DND-41 (cell line): ENCODE data around the gene OXER1.

Experiments used
- ATAC-seq: fragments of 200-7000 bp; cut with Tn5 transposase; 3 replicates; pipeline ENCODE4 v1.9.1; 2021; ENCODE audit warnings: low read depth; ENCODE audit not compliant: insufficient read depth
- DNase-seq: peaks from one replicate; pipeline ENCODE4 v3.0.0-alpha.2; 2020
- H2AFZ ChIP-seq: 2 replicates; pipeline ENCODE4 v1.6.0; 2012; ENCODE audit warnings: low read depth, low read length
- H3K27ac ChIP-seq: 2 replicates; pipeline ENCODE4 v1.5.1; 2012; ENCODE audit warnings: low read length, inconsistent platforms
- H3K27me3 ChIP-seq: fragments of 200-600 bp; sonication (generic); 2 replicates; pipeline ENCODE4 v1.6.0; 2012; ENCODE audit warnings: low read length, mild to moderate bottlenecking, inconsistent platforms; ENCODE audit not compliant: insufficient read depth, poor library complexity
- H3K36me3 ChIP-seq: 2 replicates; pipeline ENCODE4 v1.5.1; 2012; ENCODE audit warnings: low read length, inconsistent platforms; ENCODE audit not compliant: insufficient read depth
- H3K4me1 ChIP-seq: 2 replicates; pipeline ENCODE4 v1.5.1; 2012; ENCODE audit warnings: mild to moderate bottlenecking, low read length; ENCODE audit not compliant: insufficient read depth
- H3K4me2 ChIP-seq: 2 replicates; pipeline ENCODE4 v1.6.0; 2012; ENCODE audit warnings: mild to moderate bottlenecking, moderate library complexity, low read length, inconsistent platforms; ENCODE audit not compliant: insufficient read depth
- H3K4me3 ChIP-seq, 2 experiments: fragments of 200-600 bp in 1 of 2; shearing (Covaris generic) in 1 of 2; 2 replicates each; pipeline ENCODE4 v1.5.1; 2012 to 2016; ENCODE audit warnings: inconsistent platforms in 2 of 2, low read length in 2 of 2, mild to moderate bottlenecking in 2 of 2, low read depth in 1 of 2, moderate library complexity in 1 of 2
- H3K79me2 ChIP-seq: 2 replicates; pipeline ENCODE4 v1.6.0; 2012; ENCODE audit warnings: low read length, inconsistent platforms; ENCODE audit not compliant: insufficient read depth
- H3K9ac ChIP-seq: 2 replicates; pipeline ENCODE4 v1.6.0; 2012; ENCODE audit warnings: low read depth, mild to moderate bottlenecking, inconsistent platforms, low read length, moderate library complexity
- H3K9me3 ChIP-seq: 2 replicates; pipeline ENCODE4 v1.5.1; 2012; ENCODE audit warnings: low read length, moderate library complexity, mild to moderate bottlenecking, inconsistent platforms; ENCODE audit not compliant: insufficient read depth, severe bottlenecking
- H4K20me1 ChIP-seq: 2 replicates; pipeline ENCODE4 v1.6.0; 2012; ENCODE audit warnings: low read length; ENCODE audit not compliant: insufficient read depth
- CTCF ChIP-seq: IDR thresholded peaks from 2 replicates; pipeline ENCODE4 v1.5.1; 2012; ENCODE audit warnings: borderline replicate concordance, low read length, moderate library complexity, mild to moderate bottlenecking; ENCODE audit not compliant: poor library complexity, severe bottlenecking; ENCODE audit errors: extremely low read depth
- EZH2 ChIP-seq: IDR thresholded peaks from 3 replicates; pipeline ENCODE4 v1.6.1; 2012; ENCODE audit warnings: borderline replicate concordance, low read depth, mild to moderate bottlenecking, moderate library complexity, low read length, inconsistent platforms; ENCODE audit not compliant: severe bottlenecking

The OXER1 gene

GRCh38 chr2:42777883-42778805 lies 14.2 kb upstream of the OXER1 start:
- no peaks in the 10 kb centered on the region for H3K27me3 ChIP-seq
- no peaks in the 10 kb centered on the region for H3K4me1 ChIP-seq
- H2AFZ ChIP-seq: no peak overlapping the region
- H3K27ac ChIP-seq: no peak overlapping the region
- H3K4me2 ChIP-seq: no peak overlapping the region
- no peaks in the 10 kb centered on the region for H3K36me3 ChIP-seq
- no peaks in the 10 kb centered on the region for H3K79me2 ChIP-seq
- no peak for DNase-seq
- H3K9ac ChIP-seq: no peak overlapping the region
- no peaks in the 10 kb centered on the region for H4K20me1 ChIP-seq
- no peak for ATAC-seq
- no peak for TF ChIP-seq EZH2
- no peak overlapping the region for H3K4me3 ChIP-seq
- H3K9me3 ChIP-seq: peaks cover 12% of the 10 kb centered on the region

DNA sequence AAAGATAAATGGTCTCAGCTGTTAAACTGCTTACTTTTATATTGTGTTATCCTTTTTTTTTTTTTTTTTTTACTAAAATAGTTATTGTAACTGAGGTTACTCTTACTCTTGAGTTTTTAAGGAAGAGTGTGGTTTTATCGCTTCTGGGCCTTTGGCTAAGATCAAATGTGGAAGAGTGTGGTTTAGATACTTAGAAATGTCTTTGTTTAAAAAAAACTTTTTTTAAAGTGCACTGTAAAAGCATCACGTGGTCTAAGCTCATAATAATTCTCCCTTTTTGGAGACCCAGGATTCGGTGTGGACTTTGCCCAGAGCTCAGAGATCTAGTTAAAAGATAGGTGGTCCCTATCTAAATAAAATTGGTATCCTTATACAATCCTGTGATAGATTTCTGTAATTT lies 11.9 kb upstream of the OXER1 start:
- Histone ChIP-seq H2AFZ (no peak overlapping the region), H3K4me3 (no peak overlapping the region), H3K4me2 (no peak overlapping the region), H3K27me3 (no peaks in the 10 kb centered on the region), H3K36me3 (no peaks in the 10 kb centered on the region), H3K9me3 (peaks cover 8% of the 10 kb centered on the region), H3K27ac (no peak overlapping the region), H3K4me1 (no peaks in the 10 kb centered on the region), H3K79me2 (no peaks in the 10 kb centered on the region), H3K9ac (no peak overlapping the region), H4K20me1 (no peaks in the 10 kb centered on the region)
- DNase-seq: no peak
- no peak for TF ChIP-seq CTCF
- TF ChIP-seq EZH2: no peak
- ATAC-seq: peak; percentile 63

- TF ChIP-seq CTCF: no peak
- DNase-seq (no peak), ATAC-seq (no peak)
- Histone ChIP-seq H2AFZ (no peak overlapping the region), H3K9ac (no peak overlapping the region), H3K27ac (no peak overlapping the region), H3K27me3 (no peaks in the 10 kb centered on the region), H4K20me1 (no peaks in the 10 kb centered on the region), H3K4me3 (no peak overlapping the region), H3K79me2 (no peaks in the 10 kb centered on the region), H3K4me2 (no peak overlapping the region), H3K36me3 (no peaks in the 10 kb centered on the region), H3K9me3 (peaks cover 8% of the 10 kb centered on the region), H3K4me1 (no peaks in the 10 kb centered on the region)
Observed at GRCh38 chr2:42775186-42775585, 11.3 kb upstream of the OXER1 start.

DNA sequence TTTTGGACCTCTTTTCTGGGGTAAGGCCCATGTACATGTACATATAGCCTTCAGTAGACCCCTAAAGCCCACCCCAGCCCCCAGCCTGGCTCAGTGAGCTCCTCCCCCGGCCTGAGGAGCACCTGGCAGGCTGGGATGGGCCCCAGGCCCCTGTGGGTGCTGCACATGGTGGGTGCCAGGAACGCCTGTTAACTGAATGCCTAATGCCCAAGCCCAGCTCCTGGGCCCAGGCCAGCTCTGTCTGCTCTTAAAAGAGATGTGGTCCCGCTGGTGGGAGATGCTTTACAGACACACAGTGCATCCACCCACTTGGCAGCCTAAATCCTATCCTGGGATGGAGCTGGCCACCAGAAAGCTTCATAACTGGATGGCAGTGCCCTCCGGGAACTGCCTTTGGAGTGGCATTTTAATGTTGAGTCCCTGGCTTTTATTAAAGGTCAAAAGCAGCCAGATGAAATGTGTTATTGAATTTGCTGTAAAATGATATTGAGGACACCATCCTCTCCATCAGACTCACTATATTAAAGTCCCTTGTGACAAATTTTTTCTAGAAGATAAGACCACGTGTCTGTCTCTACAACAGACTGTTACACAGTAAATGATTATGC lies 7.7 kb upstream of the OXER1 start:
- DNase-seq: no peak
- no peak for TF ChIP-seq CTCF
- no peak for TF ChIP-seq EZH2
- ATAC-seq: no peak
- no peaks in the 10 kb centered on the region for H3K36me3 ChIP-seq
- H3K4me1 ChIP-seq: no peaks in the 10 kb centered on the region
- H3K4me2 ChIP-seq: no peak overlapping the region
- no peak overlapping the region; the same call in 1 of the 2 replicates for H2AFZ ChIP-seq
- H3K79me2 ChIP-seq: no peaks in the 10 kb centered on the region
- no peaks in the 10 kb centered on the region for H3K27me3 ChIP-seq
- H3K27ac ChIP-seq: no peak overlapping the region
- H3K4me3 ChIP-seq: no peak overlapping the region
- no peaks in the 10 kb centered on the region for H3K9me3 ChIP-seq
- no peak overlapping the region for H3K9ac ChIP-seq
- H4K20me1 ChIP-seq: no peaks in the 10 kb centered on the region
